HEK293 (cell line): ENCODE results near the gene ASIC3.

Experiments
- GLI2 ChIP-seq: fragments of 450-650 bp; formaldehyde crosslinking; IDR thresholded peaks from 2 replicates; pipeline ENCODE4; 2017; ENCODE audit warnings: missing biosample characterization, missing genetic modification characterization, low read depth, borderline replicate concordance
- OVOL3 ChIP-seq: fragments of 450-650 bp; formaldehyde crosslinking; IDR thresholded peaks from 2 replicates; pipeline ENCODE4 v1.5.1; 2016; ENCODE audit warnings: missing biosample characterization, missing genetic modification characterization
- PRDM4 ChIP-seq: fragments of 450-650 bp; formaldehyde crosslinking; IDR thresholded peaks from 2 replicates; pipeline ENCODE4 v1.5.1; 2017; ENCODE audit warnings: missing biosample characterization, missing genetic modification characterization
- RBAK ChIP-seq: fragments of 450-650 bp; formaldehyde crosslinking; IDR thresholded peaks from 2 replicates; pipeline ENCODE4 v1.5.1; 2016; ENCODE audit warnings: missing biosample characterization, missing genetic modification characterization
- SALL2 ChIP-seq: fragments of 450-650 bp; formaldehyde crosslinking; IDR thresholded peaks from 2 replicates; pipeline ENCODE4 v1.5.0; 2017; ENCODE audit warnings: missing biosample characterization, mild to moderate bottlenecking, missing genetic modification characterization, borderline replicate concordance
- SCRT2 ChIP-seq: fragments of 450-650 bp; formaldehyde crosslinking; IDR thresholded peaks from 2 replicates; pipeline ENCODE4 v1.5.1; 2016; ENCODE audit warnings: missing biosample characterization, missing genetic modification characterization
- SP2 ChIP-seq: fragments of 450-650 bp; formaldehyde crosslinking; IDR thresholded peaks from 2 replicates; pipeline ENCODE4 v1.5.1; 2016; ENCODE audit warnings: missing biosample characterization, missing genetic modification characterization
- ZBTB26 ChIP-seq: fragments of 450-650 bp; formaldehyde crosslinking; optimal IDR thresholded peaks from 2 replicates; pipeline ENCODE3; 2016; ENCODE audit warnings: missing biosample characterization, mild to moderate bottlenecking, missing genetic modification characterization
- ZFP37 ChIP-seq: fragments of 450-650 bp; formaldehyde crosslinking; IDR thresholded peaks from 2 replicates; pipeline ENCODE4 v1.5.1; 2016; ENCODE audit warnings: missing biosample characterization, missing genetic modification characterization
- ZNF114 ChIP-seq: fragments of 450-650 bp; formaldehyde crosslinking; IDR thresholded peaks from 2 replicates; pipeline ENCODE4 v1.5.0; 2017; ENCODE audit warnings: missing biosample characterization, missing genetic modification characterization
- ZNF121 ChIP-seq: fragments of 450-650 bp; formaldehyde crosslinking; IDR thresholded peaks from 2 replicates; pipeline ENCODE4 v1.5.1; 2016; ENCODE audit warnings: missing biosample characterization, missing genetic modification characterization
- ZNF132 ChIP-seq: fragments of 450-650 bp; formaldehyde crosslinking; IDR thresholded peaks from 2 replicates; pipeline ENCODE4 v1.5.1; 2017; ENCODE audit warnings: missing biosample characterization, missing genetic modification characterization, borderline replicate concordance
- ZNF133 ChIP-seq: fragments of 450-650 bp; formaldehyde crosslinking; IDR thresholded peaks from 2 replicates; pipeline ENCODE4 v1.5.1; 2016; ENCODE audit warnings: missing biosample characterization, missing genetic modification characterization
- ZNF211 ChIP-seq: fragments of 450-650 bp; formaldehyde crosslinking; IDR thresholded peaks from 2 replicates; pipeline ENCODE4 v1.5.1; 2016; ENCODE audit warnings: low read depth, missing biosample characterization, missing genetic modification characterization
- ZNF23 ChIP-seq: fragments of 450-650 bp; formaldehyde crosslinking; IDR thresholded peaks from 2 replicates; pipeline ENCODE4 v1.5.1; 2016; ENCODE audit warnings: missing biosample characterization, missing genetic modification characterization, borderline replicate concordance
- ZNF311 ChIP-seq: fragments of 450-650 bp; formaldehyde crosslinking; IDR thresholded peaks from 2 replicates; pipeline ENCODE4 v1.5.1; 2017; ENCODE audit warnings: missing biosample characterization, missing genetic modification characterization, borderline replicate concordance
- ZNF335 ChIP-seq: fragments of 450-650 bp; formaldehyde crosslinking; conservative IDR thresholded peaks from 2 replicates; pipeline ENCODE4 v1.5.1; 2016; ENCODE audit warnings: missing biosample characterization, missing genetic modification characterization
- ZNF37A ChIP-seq: fragments of 450-650 bp; IDR thresholded peaks from 2 replicates; pipeline ENCODE4 v1.5.1; 2018; ENCODE audit warnings: missing biosample characterization, missing genetic modification characterization
- ZNF426 ChIP-seq: fragments of 450-650 bp; formaldehyde crosslinking; IDR thresholded peaks from 2 replicates; pipeline ENCODE4 v1.5.1; 2017; ENCODE audit warnings: missing biosample characterization, missing genetic modification characterization, mild to moderate bottlenecking, inconsistent platforms, moderate library complexity
- ZNF488 ChIP-seq: fragments of 450-650 bp; formaldehyde crosslinking; IDR thresholded peaks from 2 replicates; pipeline ENCODE4 v1.5.1; 2016; ENCODE audit warnings: missing biosample characterization, missing genetic modification characterization
- ZNF549 ChIP-seq: fragments of 450-650 bp; IDR thresholded peaks from 2 replicates; pipeline ENCODE4 v1.5.1; 2018; ENCODE audit warnings: missing biosample characterization, missing genetic modification characterization, mild to moderate bottlenecking, inconsistent platforms, moderate library complexity
- ZNF561 ChIP-seq: fragments of 450-650 bp; IDR thresholded peaks from 2 replicates; pipeline ENCODE4 v1.5.1; 2018; ENCODE audit warnings: missing biosample characterization, missing genetic modification characterization, borderline replicate concordance
- ZNF585B ChIP-seq: fragments of 450-650 bp; formaldehyde crosslinking; IDR thresholded peaks from 2 replicates; pipeline ENCODE4 v1.5.1; 2016; ENCODE audit warnings: missing biosample characterization, missing genetic modification characterization
- ZNF610 ChIP-seq: fragments of 450-650 bp; formaldehyde crosslinking; IDR thresholded peaks from 2 replicates; pipeline ENCODE4 v1.5.1; 2016; ENCODE audit warnings: missing biosample characterization, missing genetic modification characterization, borderline replicate concordance
- ZNF621 ChIP-seq: fragments of 450-650 bp; formaldehyde crosslinking; IDR thresholded peaks from 2 replicates; pipeline ENCODE4 v1.5.1; 2017; ENCODE audit warnings: missing biosample characterization, missing genetic modification characterization
- ZNF626 ChIP-seq: fragments of 450-650 bp; sonication (Bioruptor Pico); formaldehyde crosslinking; IDR thresholded peaks from 2 replicates; pipeline ENCODE4 v1.5.1; 2018; ENCODE audit warnings: missing biosample characterization, missing genetic modification characterization, inconsistent platforms
- ZNF658 ChIP-seq: fragments of 450-650 bp; formaldehyde crosslinking; IDR thresholded peaks from 2 replicates; pipeline ENCODE4; 2016; ENCODE audit warnings: missing biosample characterization, missing genetic modification characterization
- ZNF660 ChIP-seq: fragments of 450-650 bp; IDR thresholded peaks from 2 replicates; pipeline ENCODE4 v1.5.1; 2018; ENCODE audit warnings: missing biosample characterization, mild to moderate bottlenecking, missing genetic modification characterization
- ZNF768 ChIP-seq: fragments of 450-650 bp; formaldehyde crosslinking; IDR thresholded peaks from 2 replicates; pipeline ENCODE4 v1.5.1; 2018; ENCODE audit warnings: missing biosample characterization, mild to moderate bottlenecking, missing genetic modification characterization
- TF ChIP-seq, protein P1 (sequence below): fragments of 450-650 bp; formaldehyde crosslinking; IDR thresholded peaks from 2 replicates; pipeline ENCODE4 v1.5.1; 2017; ENCODE audit warnings: missing biosample characterization, missing genetic modification characterization
- TF ChIP-seq, protein P2 (sequence below): fragments of 450-650 bp; formaldehyde crosslinking; IDR thresholded peaks from 2 replicates; pipeline ENCODE4 v1.5.1; 2017; ENCODE audit warnings: missing biosample characterization, mild to moderate bottlenecking, missing genetic modification characterization, moderate library complexity
- TF ChIP-seq, protein P3 (sequence below): fragments of 450-650 bp; formaldehyde crosslinking; IDR thresholded peaks from 2 replicates; pipeline ENCODE4; 2016; ENCODE audit warnings: missing biosample characterization, missing genetic modification characterization

The ASIC3 gene

GRCh38 chr7:151028131-151028947 lies 20.0 kb upstream of the ASIC3 start, which contains the start of gene ABCB8 (continued):
- TF ChIP-seq ZNF132 (tag by site-specific recombination): no peak
- TF ChIP-seq ZNF133 (tag by site-specific recombination): no peak
- TF ChIP-seq SCRT2 (tag by site-specific recombination): no peak
- TF ChIP-seq ZNF121 (tag by site-specific recombination): no peak
- TF ChIP-seq ZNF658 (tag by site-specific recombination): no peak
- TF ChIP-seq ZBTB26 (tag by site-specific recombination): peak; percentile 47
- TF ChIP-seq, protein P1, sequence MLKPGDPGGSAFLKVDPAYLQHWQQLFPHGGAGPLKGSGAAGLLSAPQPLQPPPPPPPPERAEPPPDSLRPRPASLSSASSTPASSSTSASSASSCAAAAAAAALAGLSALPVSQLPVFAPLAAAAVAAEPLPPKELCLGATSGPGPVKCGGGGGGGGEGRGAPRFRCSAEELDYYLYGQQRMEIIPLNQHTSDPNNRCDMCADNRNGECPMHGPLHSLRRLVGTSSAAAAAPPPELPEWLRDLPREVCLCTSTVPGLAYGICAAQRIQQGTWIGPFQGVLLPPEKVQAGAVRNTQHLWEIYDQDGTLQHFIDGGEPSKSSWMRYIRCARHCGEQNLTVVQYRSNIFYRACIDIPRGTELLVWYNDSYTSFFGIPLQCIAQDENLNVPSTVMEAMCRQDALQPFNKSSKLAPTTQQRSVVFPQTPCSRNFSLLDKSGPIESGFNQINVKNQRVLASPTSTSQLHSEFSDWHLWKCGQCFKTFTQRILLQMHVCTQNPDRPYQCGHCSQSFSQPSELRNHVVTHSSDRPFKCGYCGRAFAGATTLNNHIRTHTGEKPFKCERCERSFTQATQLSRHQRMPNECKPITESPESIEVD (tag by site-specific recombination): no peak
- TF ChIP-seq ZNF561: no peak; the same call in 1 of the 2 replicates
- TF ChIP-seq ZNF610 (tag by site-specific recombination): peak; percentile 38; the same call in 1 of the 2 replicates
- no peak for TF ChIP-seq ZNF488 (tag by site-specific recombination)
- TF ChIP-seq, protein P2, sequence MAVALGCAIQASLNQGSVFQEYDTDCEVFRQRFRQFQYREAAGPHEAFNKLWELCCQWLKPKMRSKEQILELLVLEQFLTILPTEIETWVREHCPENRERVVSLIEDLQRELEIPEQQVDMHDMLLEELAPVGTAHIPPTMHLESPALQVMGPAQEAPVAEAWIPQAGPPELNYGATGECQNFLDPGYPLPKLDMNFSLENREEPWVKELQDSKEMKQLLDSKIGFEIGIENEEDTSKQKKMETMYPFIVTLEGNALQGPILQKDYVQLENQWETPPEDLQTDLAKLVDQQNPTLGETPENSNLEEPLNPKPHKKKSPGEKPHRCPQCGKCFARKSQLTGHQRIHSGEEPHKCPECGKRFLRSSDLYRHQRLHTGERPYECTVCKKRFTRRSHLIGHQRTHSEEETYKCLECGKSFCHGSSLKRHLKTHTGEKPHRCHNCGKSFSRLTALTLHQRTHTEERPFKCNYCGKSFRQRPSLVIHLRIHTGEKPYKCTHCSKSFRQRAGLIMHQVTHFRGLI (tag by site-specific recombination): peak; percentile 78
- TF ChIP-seq ZNF660 (tag by site-specific recombination): peak; percentile 82; the same call in 1 of the 2 replicates
- TF ChIP-seq GLI2: no peak
- TF ChIP-seq, protein P3, sequence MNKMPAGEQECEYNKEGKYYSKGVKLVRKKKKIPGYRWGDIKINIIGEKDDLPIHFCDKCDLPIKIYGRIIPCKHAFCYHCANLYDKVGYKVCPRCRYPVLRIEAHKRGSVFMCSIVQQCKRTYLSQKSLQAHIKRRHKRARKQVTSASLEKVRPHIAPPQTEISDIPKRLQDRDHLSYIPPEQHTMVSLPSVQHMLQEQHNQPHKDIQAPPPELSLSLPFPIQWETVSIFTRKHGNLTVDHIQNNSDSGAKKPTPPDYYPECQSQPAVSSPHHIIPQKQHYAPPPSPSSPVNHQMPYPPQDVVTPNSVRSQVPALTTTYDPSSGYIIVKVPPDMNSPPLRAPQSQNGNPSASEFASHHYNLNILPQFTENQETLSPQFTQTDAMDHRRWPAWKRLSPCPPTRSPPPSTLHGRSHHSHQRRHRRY (tag by site-specific recombination): no peak
- TF ChIP-seq ZNF549: no peak
- TF ChIP-seq OVOL3: no peak
- peak; percentile 100 for TF ChIP-seq ZNF335 (tag by site-specific recombination)
- no peak for TF ChIP-seq RBAK (tag by site-specific recombination)
- TF ChIP-seq ZNF621 (tag by site-specific recombination): no peak
- no peak for TF ChIP-seq ZFP37
- peak; percentile 72; the same call in 1 of the 2 replicates for TF ChIP-seq PRDM4 (tag by site-specific recombination)
- no peak for TF ChIP-seq ZNF768 (tag by site-specific recombination)
- no peak for TF ChIP-seq ZNF311 (tag by site-specific recombination)
- no peak for TF ChIP-seq ZNF211 (tag by site-specific recombination)
- no peak for TF ChIP-seq ZNF585B
- peak; percentile 99 for TF ChIP-seq SP2 (tag by site-specific recombination)
- no peak for TF ChIP-seq ZNF37A (tag by site-specific recombination)
- TF ChIP-seq ZNF114 (tag by site-specific recombination): no peak
- no peak for TF ChIP-seq ZNF23 (tag by site-specific recombination)
- no peak for TF ChIP-seq ZNF426 (tag by site-specific recombination)
- TF ChIP-seq ZNF626 (tag by site-specific recombination): no peak
- no peak for TF ChIP-seq SALL2
